ENCODE data around the gene TLCD3A. TPM values are rescaled to one million over a fixed set of nuclear protein-coding genes. Genes with fewer than 3 reads are reported as not detected.

The TLCD3A gene
- total RNA-seq, 4 donors from 2014 or later: 2.2 to 4.4 (median 2.9) TPM

DNA sequence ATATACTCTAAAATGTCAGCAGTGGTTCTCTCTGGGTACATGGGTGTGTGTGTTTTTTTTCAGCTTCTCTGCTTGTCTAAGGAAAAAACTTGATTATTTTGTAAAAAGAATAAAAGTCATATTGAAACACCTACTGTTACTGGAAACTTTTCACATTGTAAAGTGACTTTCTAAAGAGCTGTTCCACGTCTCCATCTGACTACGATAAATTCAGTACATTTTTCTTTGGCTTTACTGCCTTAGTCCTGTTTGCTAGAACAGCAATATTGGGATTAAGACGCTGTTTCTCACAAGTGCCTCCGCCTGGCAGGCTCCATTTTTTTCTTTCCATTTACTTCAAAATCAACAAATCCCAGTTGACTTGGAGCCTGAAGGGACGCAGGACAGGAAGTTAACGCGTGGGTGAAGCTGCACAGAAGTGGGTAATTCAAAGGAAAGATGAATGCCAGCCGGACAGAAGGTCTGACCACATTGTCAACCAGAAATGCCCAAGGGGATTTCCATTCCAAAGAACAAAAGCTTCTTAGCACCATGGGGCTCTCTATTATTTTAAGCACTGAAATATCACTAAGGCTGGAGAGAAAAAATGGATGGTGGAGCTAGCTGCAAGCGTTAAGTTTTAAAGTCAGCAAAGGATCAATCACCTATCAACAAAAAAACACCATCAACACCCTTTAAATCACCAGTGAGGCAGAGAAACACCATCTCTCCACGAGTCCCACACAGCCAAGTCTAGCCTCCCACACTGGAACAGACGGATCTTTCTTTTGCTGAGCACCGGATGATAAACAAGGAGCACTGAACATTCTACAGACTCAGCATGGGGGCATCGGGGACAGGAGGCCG, 41.3 kb downstream of the TLCD3A start:
- TF ChIP-seq, protein P1, sequence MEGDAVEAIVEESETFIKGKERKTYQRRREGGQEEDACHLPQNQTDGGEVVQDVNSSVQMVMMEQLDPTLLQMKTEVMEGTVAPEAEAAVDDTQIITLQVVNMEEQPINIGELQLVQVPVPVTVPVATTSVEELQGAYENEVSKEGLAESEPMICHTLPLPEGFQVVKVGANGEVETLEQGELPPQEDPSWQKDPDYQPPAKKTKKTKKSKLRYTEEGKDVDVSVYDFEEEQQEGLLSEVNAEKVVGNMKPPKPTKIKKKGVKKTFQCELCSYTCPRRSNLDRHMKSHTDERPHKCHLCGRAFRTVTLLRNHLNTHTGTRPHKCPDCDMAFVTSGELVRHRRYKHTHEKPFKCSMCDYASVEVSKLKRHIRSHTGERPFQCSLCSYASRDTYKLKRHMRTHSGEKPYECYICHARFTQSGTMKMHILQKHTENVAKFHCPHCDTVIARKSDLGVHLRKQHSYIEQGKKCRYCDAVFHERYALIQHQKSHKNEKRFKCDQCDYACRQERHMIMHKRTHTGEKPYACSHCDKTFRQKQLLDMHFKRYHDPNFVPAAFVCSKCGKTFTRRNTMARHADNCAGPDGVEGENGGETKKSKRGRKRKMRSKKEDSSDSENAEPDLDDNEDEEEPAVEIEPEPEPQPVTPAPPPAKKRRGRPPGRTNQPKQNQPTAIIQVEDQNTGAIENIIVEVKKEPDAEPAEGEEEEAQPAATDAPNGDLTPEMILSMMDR (IDR thresholded peaks at IDR 0.05; ENCODE audit: low read depth): no peak

DNA sequence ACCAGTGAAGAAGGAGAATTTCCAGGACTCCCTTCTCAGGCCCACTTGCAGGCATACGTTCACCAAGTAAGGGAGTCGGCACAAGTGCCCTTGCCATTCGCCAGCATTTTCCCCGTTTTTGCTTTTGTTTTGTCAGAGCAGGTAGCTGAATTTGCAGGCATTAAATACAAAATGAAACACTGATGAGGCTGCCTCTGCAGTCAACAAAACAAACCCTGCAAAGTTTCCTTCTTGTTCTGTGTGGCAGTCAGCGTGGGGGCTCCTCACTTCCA, 41.9 kb downstream of the TLCD3A start:
- TF ChIP-seq, protein P1 (IDR thresholded peaks at IDR 0.05; ENCODE audit: low read depth): no peak

DNA sequence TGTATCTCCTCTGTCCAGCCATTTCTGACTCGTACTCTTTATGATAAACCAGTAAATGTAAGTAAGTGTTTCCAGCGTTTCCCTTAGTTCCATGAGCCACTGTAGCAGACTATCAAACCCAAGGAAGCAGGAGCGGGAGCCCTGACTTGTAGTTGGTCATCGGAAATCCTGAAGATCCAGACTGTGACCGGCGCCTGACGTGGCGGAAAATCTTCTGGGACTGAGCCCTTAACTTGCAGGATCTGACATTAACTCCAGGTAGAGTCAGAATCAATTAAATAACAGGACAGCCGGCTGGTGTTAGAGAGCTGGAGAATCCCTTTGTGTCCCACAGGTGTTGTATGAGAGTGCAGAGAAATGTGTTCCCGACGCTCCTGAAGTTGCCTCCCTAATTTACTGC, 45.7 kb downstream of the TLCD3A start:
- TF ChIP-seq, protein P1 (IDR thresholded peaks at IDR 0.05; ENCODE audit: low read depth): no peak

DNA sequence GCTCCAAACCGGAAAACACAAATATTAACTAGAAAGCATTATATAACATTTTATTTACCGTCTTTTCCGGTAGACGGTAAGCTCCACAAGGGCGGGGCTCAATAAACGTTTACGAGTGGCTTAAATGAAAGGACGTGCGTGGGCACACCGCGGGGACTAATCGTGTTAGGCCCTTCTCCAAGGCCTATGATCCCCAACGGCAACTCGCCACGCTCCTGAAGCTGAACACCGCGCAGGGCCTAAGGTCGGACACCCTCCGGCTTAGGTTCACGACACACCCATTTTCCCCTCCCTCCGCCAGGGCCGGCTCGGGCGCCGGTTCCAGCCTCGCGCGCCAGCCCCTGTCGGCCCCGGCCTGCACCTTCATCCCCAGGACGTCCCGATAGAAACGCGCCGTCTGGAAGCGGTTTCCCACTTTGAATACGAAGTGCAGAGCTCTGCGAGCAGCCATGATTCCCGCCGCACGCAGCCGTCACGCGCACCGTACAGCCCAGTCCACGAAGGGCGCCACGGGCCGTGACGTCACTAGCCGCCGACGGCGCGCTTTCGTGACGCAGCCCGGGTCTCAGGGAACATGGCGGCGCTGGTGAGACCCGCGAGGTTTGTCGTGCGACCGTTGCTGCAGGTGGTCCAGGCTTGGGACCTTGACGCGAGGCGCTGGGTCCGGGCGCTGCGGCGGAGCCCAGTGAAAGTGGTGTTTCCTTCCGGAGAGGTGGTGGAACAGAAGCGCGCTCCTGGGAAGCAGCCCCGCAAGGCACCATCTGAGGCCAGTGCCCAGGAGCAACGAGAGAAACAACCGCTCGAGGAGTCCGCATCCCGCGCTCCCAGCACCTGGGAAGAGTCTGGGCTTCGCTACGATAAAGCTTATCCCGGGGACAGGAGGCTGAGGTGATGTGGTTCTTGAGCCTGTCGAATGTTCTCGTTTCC, 49.7 kb downstream of the TLCD3A start, which contains the start of the genes GLOD4 and MRM3:
Gene GLOD4 (minus strand): TSS at position 476 of the 927 bp plus-strand sequence. CDS start 25 bp downstream, at position 451.
Gene MRM3 (plus strand): TSS at position 549 of the 927 bp plus-strand sequence. CDS start 26 bp downstream, at position 575.
- TF ChIP-seq, protein P1 (IDR thresholded peaks at IDR 0.05; ENCODE audit: low read depth): no peak

DNA sequence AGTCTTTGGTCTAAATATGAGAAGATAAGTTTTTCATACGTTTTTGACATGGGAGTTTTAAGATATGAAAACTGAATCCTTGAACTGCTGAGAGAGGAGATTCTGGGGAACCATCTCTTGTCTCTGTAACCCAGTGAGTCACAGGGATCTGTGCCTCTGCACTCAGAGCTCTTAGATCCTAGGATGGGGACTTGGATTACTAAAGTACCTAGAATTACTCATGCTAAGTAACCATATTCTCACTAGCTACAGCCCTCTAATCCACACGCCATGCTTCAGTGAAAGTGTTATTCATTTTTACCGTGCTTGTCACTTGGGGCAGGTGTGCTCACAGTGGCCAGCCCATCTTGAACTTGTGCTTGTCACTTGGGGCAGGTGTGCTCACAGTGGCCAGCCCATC, 51.7 kb downstream of the TLCD3A start:
- TF ChIP-seq, protein P1 (IDR thresholded peaks at IDR 0.05; ENCODE audit: low read depth): no peak

DNA sequence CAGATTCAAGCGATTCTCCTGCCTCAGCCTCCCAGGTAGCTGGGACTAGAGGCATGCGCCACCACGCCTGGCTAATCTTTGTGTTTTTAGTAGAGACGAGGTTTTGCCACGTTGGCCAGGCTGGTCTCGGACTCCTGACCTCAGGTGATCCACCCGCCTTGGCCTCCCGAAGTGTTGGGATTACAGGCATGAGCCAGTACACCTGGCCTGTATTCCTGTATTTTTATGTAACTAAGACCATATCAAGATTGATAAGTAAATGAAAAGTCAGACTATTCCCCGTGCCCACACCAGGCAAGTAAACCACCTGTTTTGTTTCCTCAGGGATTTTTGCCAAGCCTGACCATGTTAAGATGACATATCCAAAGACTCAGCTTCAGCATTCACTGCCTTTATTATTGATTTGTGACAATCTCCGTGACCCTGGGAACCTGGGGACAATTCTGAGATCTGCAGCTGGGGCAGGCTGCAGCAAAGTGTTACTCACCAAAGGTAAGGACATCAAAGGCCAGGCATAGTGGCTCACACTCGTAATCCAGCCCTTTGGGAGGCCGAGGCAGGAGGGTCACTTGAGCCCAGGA, 55.3 kb downstream of the TLCD3A start:
- TF ChIP-seq, protein P1 (IDR thresholded peaks at IDR 0.05; ENCODE audit: low read depth): no peak

All from subcutaneous adipose tissue (tissue), 4 donors.